WTC11 (cell line): Measurements from ENCODE around the gene APOH. TPM values are rescaled to one million over a fixed set of nuclear protein-coding genes. Genes with fewer than 3 reads are reported as not detected.

Experiments used
- ATAC-seq: fragments of 200-7000 bp; cut with Tn5 transposase; 2 replicates; pipeline ENCODE4 v1.10.0; 2021; ENCODE audit warnings: mild to moderate bottlenecking, moderate library complexity
- CTCF ChIA-PET: fragments of 300-600 bp; sonication (Branson Sonifier 250); formaldehyde crosslinking; loops from one replicate; lab custom pipeline; 2021; ENCODE audit warnings: antibody characterized with exemption; lab: Charles Lee
- POLR2A ChIA-PET: fragments of 350-600 bp; sonication (Branson Sonifier 250); formaldehyde crosslinking; loops from one replicate; lab custom pipeline; 2021; ENCODE audit warnings: antibody characterized with exemption; lab: Charles Lee
- DNase-seq: peaks from one replicate; pipeline ENCODE4 v3.0.0; 2021; ENCODE audit warnings: low spot score
- H3K27ac Mint-ChIP-seq: 2 replicates; pipeline ENCODE4 v1.8.0; 2021; ENCODE audit warnings: mixed read lengths
- H3K27me3 Mint-ChIP-seq: 2 replicates; pipeline ENCODE4 v1.8.0; 2021; ENCODE audit warnings: low read depth, mild to moderate bottlenecking, moderate library complexity, mixed read lengths
- H3K36me3 Mint-ChIP-seq: 2 replicates; pipeline ENCODE4 v1.8.0; 2021; ENCODE audit warnings: mixed read lengths
- H3K4me1 Mint-ChIP-seq: 2 replicates; pipeline ENCODE4 v1.8.0; 2022; ENCODE audit warnings: mixed read lengths
- H3K4me3 Mint-ChIP-seq: 2 replicates; pipeline ENCODE4 v1.8.0; 2021; ENCODE audit warnings: mild to moderate bottlenecking, moderate library complexity, mixed read lengths
- H3K9me3 Mint-ChIP-seq: 2 replicates; pipeline ENCODE4 v1.8.0; 2021; ENCODE audit warnings: mixed read lengths
- ATF2 ChIP-seq: sonication (generic); formaldehyde crosslinking; IDR thresholded peaks from 2 replicates; pipeline ENCODE4 v1.8.1; 2022; ENCODE audit warnings: low read depth, missing genetic modification reagents, borderline replicate concordance
- ATF3 ChIP-seq: sonication (generic); formaldehyde crosslinking; conservative IDR thresholded peaks from 2 replicates; pipeline ENCODE4 v1.8.1; 2022; ENCODE audit warnings: mild to moderate bottlenecking, missing genetic modification reagents
- ATF6 ChIP-seq: sonication (generic); formaldehyde crosslinking; IDR thresholded peaks from 2 replicates; pipeline ENCODE4 v1.8.1; 2023; ENCODE audit warnings: mild to moderate bottlenecking, missing genetic modification reagents
- CBFB ChIP-seq: sonication (generic); formaldehyde crosslinking; IDR thresholded peaks from 2 replicates; pipeline ENCODE4 v1.8.1; 2022; ENCODE audit warnings: mild to moderate bottlenecking, low read depth, missing genetic modification reagents
- MAX ChIP-seq: sonication (generic); formaldehyde crosslinking; IDR thresholded peaks from 2 replicates; pipeline ENCODE4 v1.8.0; 2022; ENCODE audit warnings: mild to moderate bottlenecking, missing genetic modification reagents
- NFE2L1 ChIP-seq: sonication (generic); formaldehyde crosslinking; IDR thresholded peaks from 2 replicates; pipeline ENCODE4 v1.8.1; 2023; ENCODE audit warnings: missing genetic modification reagents
- NR2C2 ChIP-seq: sonication (generic); formaldehyde crosslinking; IDR thresholded peaks from 2 replicates; pipeline ENCODE4 v1.8.0; 2022; ENCODE audit warnings: mild to moderate bottlenecking, missing genetic modification reagents
- SOX15 ChIP-seq: fragments of 250-450 bp; sonication (Bioruptor Pico); IDR thresholded peaks from 2 replicates; pipeline ENCODE4 v1.9.0; 2021; ENCODE audit warnings: mild to moderate bottlenecking
- TEAD4 ChIP-seq: sonication (generic); formaldehyde crosslinking; IDR thresholded peaks from 2 replicates; pipeline ENCODE4 v1.8.0; 2022; ENCODE audit warnings: mild to moderate bottlenecking, missing genetic modification reagents
- ZNF281 ChIP-seq: sonication (generic); formaldehyde crosslinking; IDR thresholded peaks from 2 replicates; pipeline ENCODE4 v1.8.0; 2023; ENCODE audit warnings: mild to moderate bottlenecking, missing genetic modification reagents
- total RNA-seq: library from RNA; stranded (reverse); gene quantifications from 3 replicates; pipeline ENCODE4 v1.2.3, GENCODE V29; 2021
- TF ChIP-seq, protein P1 (sequence below): sonication (generic); formaldehyde crosslinking; IDR thresholded peaks from 2 replicates; pipeline ENCODE4 v1.8.1; 2022; ENCODE audit warnings: missing genetic modification reagents, borderline replicate concordance
- TF ChIP-seq, protein P2 (sequence below): sonication (generic); formaldehyde crosslinking; IDR thresholded peaks from 2 replicates; pipeline ENCODE4 v1.8.1; 2023; ENCODE audit warnings: mild to moderate bottlenecking, missing genetic modification reagents
- TF ChIP-seq, protein P3 (sequence below): fragments of 250-450 bp; sonication (Bioruptor Pico); IDR thresholded peaks from 2 replicates; pipeline ENCODE4 v1.8.0; 2021; ENCODE audit warnings: mild to moderate bottlenecking

The APOH gene
- total RNA-seq, 1 experiment from 2014 or later, result 1.2 TPM

DNA sequence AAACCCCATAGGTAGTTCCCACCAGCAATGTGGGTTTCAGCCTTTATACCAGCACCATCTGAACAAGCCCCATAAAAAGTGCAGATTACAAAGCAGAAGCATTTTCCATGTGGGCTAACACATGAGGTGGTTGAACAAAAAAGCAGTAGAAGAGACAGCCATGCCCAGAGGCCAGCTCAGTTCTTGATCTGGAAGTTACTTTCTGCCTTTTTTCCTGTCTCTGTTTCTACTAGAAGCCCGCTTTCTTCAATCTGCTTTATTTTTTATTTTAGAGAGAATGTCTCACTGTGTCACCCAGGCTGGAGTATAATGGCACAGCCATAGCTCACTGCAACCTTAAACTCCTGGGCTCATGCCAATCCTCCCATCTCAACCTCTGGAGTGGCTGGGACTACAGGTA is 31.5 kb upstream of the APOH start (continued):
- TF ChIP-seq, protein P1, sequence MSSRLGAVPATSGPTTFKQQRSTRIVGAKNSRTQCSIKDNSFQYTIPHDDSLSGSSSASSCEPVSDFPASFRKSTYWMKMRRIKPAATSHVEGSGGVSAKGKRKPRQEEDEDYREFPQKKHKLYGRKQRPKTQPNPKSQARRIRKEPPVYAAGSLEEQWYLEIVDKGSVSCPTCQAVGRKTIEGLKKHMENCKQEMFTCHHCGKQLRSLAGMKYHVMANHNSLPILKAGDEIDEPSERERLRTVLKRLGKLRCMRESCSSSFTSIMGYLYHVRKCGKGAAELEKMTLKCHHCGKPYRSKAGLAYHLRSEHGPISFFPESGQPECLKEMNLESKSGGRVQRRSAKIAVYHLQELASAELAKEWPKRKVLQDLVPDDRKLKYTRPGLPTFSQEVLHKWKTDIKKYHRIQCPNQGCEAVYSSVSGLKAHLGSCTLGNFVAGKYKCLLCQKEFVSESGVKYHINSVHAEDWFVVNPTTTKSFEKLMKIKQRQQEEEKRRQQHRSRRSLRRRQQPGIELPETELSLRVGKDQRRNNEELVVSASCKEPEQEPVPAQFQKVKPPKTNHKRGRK (CRISPR knock-in tag), result no peak
- TF ChIP-seq MAX (no peak), ATF6 (CRISPR knock-in tag) (no peak), TEAD4 (no peak), NFE2L1 (CRISPR knock-in tag) (no peak), ATF2 (CRISPR knock-in tag) (no peak), ZNF281 (CRISPR knock-in tag) (no peak)
- TF ChIP-seq, protein P2, sequence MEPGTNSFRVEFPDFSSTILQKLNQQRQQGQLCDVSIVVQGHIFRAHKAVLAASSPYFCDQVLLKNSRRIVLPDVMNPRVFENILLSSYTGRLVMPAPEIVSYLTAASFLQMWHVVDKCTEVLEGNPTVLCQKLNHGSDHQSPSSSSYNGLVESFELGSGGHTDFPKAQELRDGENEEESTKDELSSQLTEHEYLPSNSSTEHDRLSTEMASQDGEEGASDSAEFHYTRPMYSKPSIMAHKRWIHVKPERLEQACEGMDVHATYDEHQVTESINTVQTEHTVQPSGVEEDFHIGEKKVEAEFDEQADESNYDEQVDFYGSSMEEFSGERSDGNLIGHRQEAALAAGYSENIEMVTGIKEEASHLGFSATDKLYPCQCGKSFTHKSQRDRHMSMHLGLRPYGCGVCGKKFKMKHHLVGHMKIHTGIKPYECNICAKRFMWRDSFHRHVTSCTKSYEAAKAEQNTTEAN (CRISPR knock-in tag), result no peak

DNA sequence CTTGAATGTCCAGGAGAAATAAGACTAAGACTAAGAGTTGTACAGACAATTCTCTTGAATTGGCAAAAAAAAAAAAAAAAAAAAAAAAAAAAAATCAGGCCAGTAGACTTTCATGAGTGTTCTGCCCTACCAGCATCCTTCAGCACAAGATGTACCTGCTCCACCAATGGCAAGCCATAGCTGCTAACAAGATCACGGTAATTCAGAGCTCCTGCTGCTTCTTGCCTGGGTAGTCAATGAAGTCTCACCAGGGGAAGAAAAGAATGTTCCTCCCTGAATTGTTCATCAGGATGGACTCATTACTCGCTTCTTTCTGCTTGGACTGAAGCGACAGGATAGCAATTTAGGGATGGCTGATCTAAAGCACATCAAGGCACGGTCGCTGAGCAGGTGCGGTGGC is 31.1 kb upstream of the APOH start:
- ATAC-seq, result no peak
- DNase-seq, result no peak
- ChIA-PET CTCF (interaction anchor here (1.1 to 1.6 kb wide), 2 partner anchors 307 to 414 kb away, joined by 3 read pairs; no protein-coding TSS in a partner anchor), POLR2A (no interaction called here)
- no peak overlapping the region for H3K4me3 Mint-ChIP-seq
- peaks cover 2% of the 10 kb centered on the region; the same call in 1 of the 2 replicates for H3K27me3 Mint-ChIP-seq
- no peak overlapping the region for H3K27ac Mint-ChIP-seq
- no peaks in the 10 kb centered on the region for H3K4me1 Mint-ChIP-seq
- TF ChIP-seq TEAD4, result no peak
- TF ChIP-seq SOX15 (CRISPR knock-in tag), result no peak
- TF ChIP-seq ATF3 (CRISPR knock-in tag), result no peak
- TF ChIP-seq, protein P3, sequence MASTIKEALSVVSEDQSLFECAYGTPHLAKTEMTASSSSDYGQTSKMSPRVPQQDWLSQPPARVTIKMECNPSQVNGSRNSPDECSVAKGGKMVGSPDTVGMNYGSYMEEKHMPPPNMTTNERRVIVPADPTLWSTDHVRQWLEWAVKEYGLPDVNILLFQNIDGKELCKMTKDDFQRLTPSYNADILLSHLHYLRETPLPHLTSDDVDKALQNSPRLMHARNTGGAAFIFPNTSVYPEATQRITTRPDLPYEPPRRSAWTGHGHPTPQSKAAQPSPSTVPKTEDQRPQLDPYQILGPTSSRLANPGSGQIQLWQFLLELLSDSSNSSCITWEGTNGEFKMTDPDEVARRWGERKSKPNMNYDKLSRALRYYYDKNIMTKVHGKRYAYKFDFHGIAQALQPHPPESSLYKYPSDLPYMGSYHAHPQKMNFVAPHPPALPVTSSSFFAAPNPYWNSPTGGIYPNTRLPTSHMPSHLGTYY (CRISPR knock-in tag), result no peak
- no peak for TF ChIP-seq NR2C2 (CRISPR knock-in tag)
- no peak for TF ChIP-seq CBFB (CRISPR knock-in tag)
- peaks cover 6% of the 10 kb centered on the region for H3K36me3 Mint-ChIP-seq
- H3K9me3 Mint-ChIP-seq, result peaks cover 16% of the 10 kb centered on the region
